HUDEP-2 (cell line): Measurements from ENCODE around the gene TNNI3K.

Experiments
- DNase-seq, 76 experiments: peaks; one replicate each; lab custom pipeline; 2025; ENCODE audit not compliant: unreplicated experiment in 76 of 76; lab: John Stamatoyannopoulos, UW

The TNNI3K gene

GRCh38 chr1:74431531-74431930 is 196.3 kb downstream of the TNNI3K start:
- DNase-seq = no peak

- no peak for DNase-seq
Observed at GRCh38 chr1:74432325-74432724, 197.1 kb downstream of the TNNI3K start.

- DNase-seq = no peak
Observed at GRCh38 chr1:74434321-74434720, 199.1 kb downstream of the TNNI3K start.

- no peak for DNase-seq
Observed at GRCh38 chr1:74436078-74436477, 200.9 kb downstream of the TNNI3K start.

GRCh38 chr1:74437035-74437434 is 201.8 kb downstream of the TNNI3K start:
- DNase-seq = no peak

- no peak for DNase-seq
Observed at GRCh38 chr1:74452035-74452434, 216.8 kb downstream of the TNNI3K start.

GRCh38 chr1:74453277-74453676 is 218.1 kb downstream of the TNNI3K start:
- no peak for DNase-seq

GRCh38 chr1:74455390-74455789 is 220.2 kb downstream of the TNNI3K start:
- no peak for DNase-seq

- DNase-seq = no peak
Observed at GRCh38 chr1:74457253-74457652, 222.1 kb downstream of the TNNI3K start.

GRCh38 chr1:74463333-74463988 is 228.3 kb downstream of the TNNI3K start:
- DNase-seq = no peak

GRCh38 chr1:74464037-74464436 is 228.8 kb downstream of the TNNI3K start:
- no peak for DNase-seq

- no peak for DNase-seq
Observed at GRCh38 chr1:74465193-74465681, 230.1 kb downstream of the TNNI3K start.

GRCh38 chr1:74467786-74468377 is 232.7 kb downstream of the TNNI3K start:
- no peak for DNase-seq

- DNase-seq = peak in 6 of 76 experiments; percentile 2 to 28 (median 14)
Observed at GRCh38 chr1:74468982-74469603, 233.9 kb downstream of the TNNI3K start.

- DNase-seq = no peak
Observed at GRCh38 chr1:74470251-74470650, 235.1 kb downstream of the TNNI3K start.

- DNase-seq = no peak
Observed at GRCh38 chr1:74470936-74471335, 235.7 kb downstream of the TNNI3K start.

GRCh38 chr1:74471470-74471869 is 236.3 kb downstream of the TNNI3K start:
- no peak for DNase-seq

- no peak for DNase-seq
Observed at GRCh38 chr1:74474585-74474984, 239.4 kb downstream of the TNNI3K start.

- DNase-seq = no peak
Observed at GRCh38 chr1:74478979-74479378, 243.8 kb downstream of the TNNI3K start.

GRCh38 chr1:74480068-74480467 is 244.9 kb downstream of the TNNI3K start:
- no peak for DNase-seq

- DNase-seq = no peak
Observed at GRCh38 chr1:74481607-74482006, 246.4 kb downstream of the TNNI3K start.

GRCh38 chr1:74485622-74486021 is 250.4 kb downstream of the TNNI3K start:
- no peak for DNase-seq
